Activated B cell treated with CpG ODN at 0.5 μM for 24 hours (primary cell): ENCODE data around the gene ARHGEF4. TPM values are rescaled to one million over a fixed set of nuclear protein-coding genes. Genes with fewer than 3 reads are reported as not detected.

Experiments
- ATAC-seq: fragments of 200-7000 bp; cut with Tn5 transposase; one replicate; pipeline ENCODE4 v1.10.0; 2021; ENCODE audit warnings: low read depth, mild to moderate bottlenecking, moderate library complexity
- CTCF ChIA-PET: fragments of 350-600 bp; sonication (Branson Sonifier 250); formaldehyde crosslinking; loops from one replicate; lab custom pipeline; 2021; ENCODE audit warnings: antibody characterized with exemption; lab: Charles Lee
- POLR2A ChIA-PET: fragments of 350-600 bp; sonication (Branson Sonifier 250); formaldehyde crosslinking; loops from one replicate; lab custom pipeline; 2021; ENCODE audit warnings: antibody characterized with exemption; lab: Charles Lee
- DNase-seq: peaks from one replicate; pipeline ENCODE4 v3.0.0; 2022
- H3K27ac Mint-ChIP-seq: one replicate; pipeline ENCODE4 v1.8.0; 2020; ENCODE audit warnings: mixed read lengths
- H3K27me3 Mint-ChIP-seq: one replicate; pipeline ENCODE4 v1.8.0; 2021; ENCODE audit warnings: mixed read lengths
- H3K36me3 Mint-ChIP-seq: one replicate; pipeline ENCODE4 v1.8.0; 2021; ENCODE audit warnings: low read depth, mixed read lengths
- H3K4me1 Mint-ChIP-seq: one replicate; pipeline ENCODE4 v1.8.0; 2021; ENCODE audit warnings: mixed read lengths
- H3K4me3 Mint-ChIP-seq: one replicate; pipeline ENCODE4 v1.8.0; 2020; ENCODE audit warnings: mild to moderate bottlenecking, mixed read lengths
- H3K9me3 Mint-ChIP-seq: one replicate; pipeline ENCODE4 v1.8.0; 2020; ENCODE audit warnings: mixed read lengths
- CTCF ChIP-seq: fragments of 200-600 bp; IDR thresholded peaks from one replicate; pipeline ENCODE4 v1.8.0; 2022; ENCODE audit warnings: antibody characterized with exemption, mild to moderate bottlenecking
- intact Hi-C: fragments of 100-400 bp; cut with micrococcal nuclease; formaldehyde crosslinking; loops from one replicate; pipeline ENCODE4 v1.15.1; 2024
- total RNA-seq: library from RNA; stranded (reverse); gene quantifications from 2 replicates; pipeline ENCODE4 v1.2.3, GENCODE V29; 2022

The ARHGEF4 gene
- total RNA-seq, 1 donor from 2014 or later: 0.29 TPM

GRCh38 chr2:130830538-130830937 is 6.2 kb upstream of the ARHGEF4 start:
- H3K9me3 Mint-ChIP-seq: no peaks in the 10 kb centered on the region
- no peaks in the 10 kb centered on the region for H3K36me3 Mint-ChIP-seq
- no peak overlapping the region for H3K4me3 Mint-ChIP-seq
- ATAC-seq: no peak
- H3K27me3 Mint-ChIP-seq: peaks cover 9% of the 10 kb centered on the region
- intact Hi-C loops: no loop called here
- H3K27ac Mint-ChIP-seq: no peak overlapping the region
- DNase-seq: no peak
- CTCF ChIA-PET: no interaction called here
- TF ChIP-seq CTCF: no peak
- POLR2A ChIA-PET: no interaction called here
- H3K4me1 Mint-ChIP-seq: peaks cover 10% of the 10 kb centered on the region

- DNase-seq (no peak), ATAC-seq (no peak)
- H3K27me3 Mint-ChIP-seq: peaks cover 11% of the 10 kb centered on the region
- intact Hi-C loops: no loop called here
- H3K36me3 Mint-ChIP-seq: no peaks in the 10 kb centered on the region
- POLR2A ChIA-PET: no interaction called here
- CTCF ChIA-PET: no interaction called here
- TF ChIP-seq CTCF: no peak
- H3K27ac Mint-ChIP-seq: no peak overlapping the region
- peaks cover 8% of the 10 kb centered on the region for H3K4me1 Mint-ChIP-seq
- H3K4me3 Mint-ChIP-seq: no peak overlapping the region
- no peaks in the 10 kb centered on the region for H3K9me3 Mint-ChIP-seq
Measured at GRCh38 chr2:130831356-130831755, 5.4 kb upstream of the ARHGEF4 start.

DNA sequence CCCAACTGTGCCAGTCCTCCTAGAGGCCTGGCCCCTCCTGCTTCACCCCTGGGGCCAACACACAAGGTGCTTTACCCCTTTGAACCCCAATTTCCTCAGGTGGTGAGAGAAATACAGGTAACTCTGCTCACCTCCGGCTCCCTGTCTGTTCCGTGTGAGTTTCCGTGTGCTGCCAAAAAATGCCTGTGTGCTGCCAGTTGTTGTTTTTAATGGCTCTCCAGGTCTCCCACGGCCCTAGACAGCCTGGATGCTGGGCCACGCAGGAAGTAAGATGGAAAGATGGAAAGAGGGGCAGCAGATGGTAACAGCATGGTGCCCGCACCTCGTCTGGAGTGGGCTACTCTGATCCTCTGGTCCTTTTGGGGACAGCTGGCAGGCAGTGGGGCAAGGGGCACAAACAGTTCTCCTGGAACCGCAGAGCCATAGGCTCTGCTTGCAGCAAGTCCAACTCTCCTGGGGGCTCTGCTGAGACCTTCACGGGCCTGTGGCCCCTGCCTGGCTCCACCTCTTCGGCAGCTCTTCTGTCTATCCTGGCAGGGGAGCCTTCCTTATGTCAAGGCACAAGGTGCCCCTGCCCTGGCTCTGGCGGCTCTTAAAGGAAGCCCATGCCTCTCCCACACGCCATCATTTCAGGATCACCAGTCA is 4.3 kb upstream of the ARHGEF4 start:
- Mint-ChIP-seq H3K4me3 (no peak overlapping the region), H3K27me3 (peaks cover 14% of the 10 kb centered on the region), H3K9me3 (no peaks in the 10 kb centered on the region), H3K36me3 (no peaks in the 10 kb centered on the region), H3K4me1 (peaks cover 10% of the 10 kb centered on the region), H3K27ac (no peak overlapping the region)
- DNase-seq: no peak
- TF ChIP-seq CTCF: no peak
- intact Hi-C loops: no loop called here
- CTCF ChIA-PET: no interaction called here
- POLR2A ChIA-PET: no interaction called here
- ATAC-seq: no peak

DNA sequence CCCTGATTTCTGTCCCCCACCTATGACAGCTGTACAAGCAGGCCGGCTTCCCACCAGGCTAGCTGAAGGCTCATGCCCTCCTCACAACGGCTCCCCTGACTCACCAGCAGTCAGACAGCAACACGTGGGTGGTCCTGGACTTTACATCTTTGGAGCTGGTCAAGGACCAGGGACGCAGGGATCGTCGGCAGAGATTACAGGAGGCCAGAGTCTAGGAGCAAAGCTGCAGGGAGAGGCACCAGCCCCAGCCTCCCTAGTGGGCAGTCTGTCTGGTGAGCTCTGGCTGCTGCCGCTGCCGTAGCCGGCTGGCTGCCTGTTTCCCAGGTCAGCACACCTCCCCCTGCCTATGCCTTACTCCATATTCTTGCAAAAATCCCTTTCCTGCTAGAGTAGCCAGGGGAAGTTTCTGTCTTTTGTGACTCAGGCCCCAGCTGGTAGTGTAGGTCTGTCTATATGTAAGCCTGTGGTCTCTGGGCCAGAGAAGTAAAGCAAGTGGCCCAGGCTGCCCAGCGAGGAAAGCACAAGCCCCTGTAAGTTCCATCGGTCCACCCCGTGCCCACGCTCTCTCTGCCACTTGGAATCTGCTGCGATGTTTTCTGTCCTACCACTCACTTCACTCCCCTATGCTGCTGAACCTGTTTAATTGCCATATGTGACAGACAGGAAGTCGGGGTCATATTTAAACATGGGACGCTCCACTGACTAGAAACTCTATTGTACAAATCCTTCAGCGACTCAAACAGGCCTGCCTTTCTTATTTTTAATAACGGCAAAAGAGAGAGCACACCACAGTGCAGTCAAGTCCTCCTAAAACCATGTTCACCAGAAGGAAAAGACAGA is 2.4 kb upstream of the ARHGEF4 start:
- Mint-ChIP-seq H3K27ac (no peak overlapping the region), H3K9me3 (no peaks in the 10 kb centered on the region), H3K4me3 (no peak overlapping the region), H3K36me3 (no peaks in the 10 kb centered on the region), H3K4me1 (peaks cover 10% of the 10 kb centered on the region), H3K27me3 (peaks cover 24% of the 10 kb centered on the region)
- POLR2A ChIA-PET: interaction anchor here (0.5 kb wide), 1 partner anchor 270 kb away, joined by 4 read pairs; no protein-coding TSS in a partner anchor
- TF ChIP-seq CTCF: no peak
- intact Hi-C loops: no loop called here
- ATAC-seq (no peak), DNase-seq (no peak)
- CTCF ChIA-PET: no interaction called here
